Activated naive CD8-positive, alpha-beta T cell treated with anti-CD3 and anti-CD28 coated beads, Interleukin-2, amount 10 ng/mL, durations not matched to agents 7 days and 5 days (primary cell): ENCODE measurements around the gene VWDE. TPM values are rescaled to one million over a fixed set of nuclear protein-coding genes. Genes with fewer than 3 reads are reported as not detected.
"Not testable (repeated sequence)": the region's sequence is repeated elsewhere in the genome, so short reads cannot be mapped to it uniquely, and the experiment has no call there.

Source experiments
- ATAC-seq: fragments of 150-1000 bp; cut with Tn5 transposase; one replicate; pipeline ENCODE4 v1.10.0; 2021; ENCODE audit warnings: low read depth, moderate library complexity
- POLR2A ChIA-PET: fragments of 350-600 bp; sonication (Branson Sonifier 250); formaldehyde crosslinking; loops from one replicate; lab custom pipeline; 2021; ENCODE audit warnings: antibody characterized with exemption; lab: Charles Lee
- DNase-seq: peaks from one replicate; pipeline ENCODE4 v3.0.0; 2021
- H3K27ac Mint-ChIP-seq: one replicate; pipeline ENCODE4 v1.8.0; 2022; ENCODE audit warnings: mild to moderate bottlenecking, mixed read lengths
- H3K27me3 Mint-ChIP-seq: one replicate; pipeline ENCODE4 v1.8.0; 2022; ENCODE audit warnings: mild to moderate bottlenecking, moderate library complexity, mixed read lengths
- H3K36me3 Mint-ChIP-seq: one replicate; pipeline ENCODE4 v1.8.0; 2021; ENCODE audit warnings: mild to moderate bottlenecking, mixed read lengths
- H3K4me1 Mint-ChIP-seq: one replicate; pipeline ENCODE4 v1.8.0; 2021; ENCODE audit warnings: mixed read lengths
- H3K4me3 Mint-ChIP-seq: one replicate; pipeline ENCODE4 v1.8.0; 2022; ENCODE audit warnings: mild to moderate bottlenecking, moderate library complexity, mixed read lengths
- H3K9me3 Mint-ChIP-seq: one replicate; pipeline ENCODE4 v1.8.0; 2021; ENCODE audit warnings: mixed read lengths
- total RNA-seq, 2 experiments: library from RNA; stranded (reverse); gene quantifications; one replicate each; pipeline ENCODE4 v1.2.3, GENCODE V29; 2021

Gene VWDE
- total RNA-seq, 2 experiments from 2014 or later = 4.8 to 5.5 TPM

GRCh38 chr7:12422554-12423320 lies 19.1 kb upstream of the VWDE start:
- ATAC-seq (no peak), DNase-seq (no peak)
- H3K9me3 Mint-ChIP-seq = no peaks in the 10 kb centered on the region
- no peaks in the 10 kb centered on the region for H3K36me3 Mint-ChIP-seq
- H3K4me3 Mint-ChIP-seq = no peak overlapping the region
- no peak overlapping the region for H3K27ac Mint-ChIP-seq
- H3K4me1 Mint-ChIP-seq = no peaks in the 10 kb centered on the region
- POLR2A ChIA-PET = no interaction called here
- H3K27me3 Mint-ChIP-seq = peaks cover 6% of the 10 kb centered on the region

DNA sequence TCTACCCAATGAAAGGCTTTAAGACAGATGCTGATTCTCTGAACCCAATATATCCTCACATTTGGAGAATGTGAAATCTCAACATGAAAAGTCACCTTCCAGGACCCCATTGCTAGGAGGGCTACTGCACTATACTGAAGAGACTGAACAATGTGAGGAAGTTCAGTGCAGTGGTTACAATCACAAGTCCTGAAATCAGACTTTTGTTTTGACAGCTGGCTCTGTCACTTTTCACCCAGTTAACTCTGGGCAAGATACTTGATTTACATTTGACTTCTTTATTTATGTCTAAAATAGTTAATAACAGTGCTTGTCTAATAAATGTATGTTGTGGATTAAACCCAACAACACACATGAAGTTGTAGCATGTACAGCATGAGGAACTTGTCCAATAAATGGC lies 14.8 kb upstream of the VWDE start:
- Mint-ChIP-seq H3K27me3 (peaks cover 4% of the 10 kb centered on the region), H3K27ac (no peak overlapping the region), H3K36me3 (no peaks in the 10 kb centered on the region), H3K4me3 (no peak overlapping the region), H3K4me1 (no peaks in the 10 kb centered on the region), H3K9me3 (no peaks in the 10 kb centered on the region)
- POLR2A ChIA-PET = no interaction called here
- ATAC-seq (no peak), DNase-seq (no peak)

DNA sequence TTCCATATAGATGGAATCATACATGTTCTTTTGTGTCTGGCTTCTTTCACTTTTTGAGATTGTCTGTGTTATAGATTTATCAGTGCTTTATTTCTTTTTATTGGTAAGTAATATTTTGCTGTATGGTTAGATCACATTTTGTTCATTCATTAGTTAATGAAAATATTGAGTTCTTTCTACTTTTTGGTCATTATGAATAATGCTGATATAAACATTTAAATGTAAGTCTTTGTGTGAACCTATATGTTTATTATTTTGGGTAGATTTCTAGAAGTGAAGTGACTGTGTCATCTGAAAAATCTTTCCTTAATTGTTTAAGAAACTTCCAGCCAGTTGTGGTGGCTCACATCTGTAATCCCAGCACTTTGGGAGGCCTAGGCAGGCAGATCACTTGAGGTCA lies 11.4 kb upstream of the VWDE start:
- ATAC-seq = no peak

DNA sequence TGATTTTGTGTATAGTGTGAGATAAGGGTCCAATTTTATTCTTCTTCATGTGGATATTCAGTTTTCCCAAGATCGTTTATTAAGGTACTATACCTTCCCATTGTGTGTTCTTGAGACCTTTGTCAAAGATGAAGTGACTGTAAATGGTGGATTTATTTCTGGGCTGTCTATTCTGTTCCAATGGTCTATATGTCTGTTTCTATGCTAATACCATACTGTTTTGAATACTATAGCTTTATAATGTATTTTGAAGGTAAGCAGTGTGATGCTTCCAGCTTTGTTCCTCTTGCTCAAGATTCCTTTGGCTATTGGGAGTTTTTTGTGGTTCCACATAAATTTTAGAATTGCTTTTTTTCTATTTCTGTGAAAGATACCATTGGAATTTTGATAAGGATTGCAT lies 8.7 kb upstream of the VWDE start:
- POLR2A ChIA-PET = no interaction called here
- Mint-ChIP-seq H3K4me1 (peaks cover 2% of the 10 kb centered on the region), H3K9me3 (peaks cover 2% of the 10 kb centered on the region), H3K27me3 (peaks cover 4% of the 10 kb centered on the region), H3K36me3 (peaks cover under 1% of the 10 kb centered on the region), H3K4me3 (no peak overlapping the region), H3K27ac (no peak overlapping the region)
- DNase-seq (no peak), ATAC-seq (no peak)

More for the DNA sequence above, 11.4 kb upstream of the VWDE start:
- no peak overlapping the region for H3K27ac Mint-ChIP-seq
- H3K36me3 Mint-ChIP-seq = no peaks in the 10 kb centered on the region
- H3K9me3 Mint-ChIP-seq = no peaks in the 10 kb centered on the region
- no peaks in the 10 kb centered on the region for H3K4me1 Mint-ChIP-seq
- POLR2A ChIA-PET = no interaction called here
- DNase-seq = no peak
- H3K4me3 Mint-ChIP-seq = no peak overlapping the region
- peaks cover 7% of the 10 kb centered on the region for H3K27me3 Mint-ChIP-seq

GRCh38 chr7:12410523-12410922 lies 6.9 kb upstream of the VWDE start:
- POLR2A ChIA-PET = no interaction called here
- Mint-ChIP-seq H3K4me1 (peaks cover 4% of the 10 kb centered on the region), H3K27me3 (peaks cover 7% of the 10 kb centered on the region), H3K4me3 (no peak overlapping the region), H3K36me3 (peaks cover 2% of the 10 kb centered on the region), H3K27ac (no peak overlapping the region), H3K9me3 (peaks cover 3% of the 10 kb centered on the region)
- ATAC-seq (no peak), DNase-seq (no peak)

DNA sequence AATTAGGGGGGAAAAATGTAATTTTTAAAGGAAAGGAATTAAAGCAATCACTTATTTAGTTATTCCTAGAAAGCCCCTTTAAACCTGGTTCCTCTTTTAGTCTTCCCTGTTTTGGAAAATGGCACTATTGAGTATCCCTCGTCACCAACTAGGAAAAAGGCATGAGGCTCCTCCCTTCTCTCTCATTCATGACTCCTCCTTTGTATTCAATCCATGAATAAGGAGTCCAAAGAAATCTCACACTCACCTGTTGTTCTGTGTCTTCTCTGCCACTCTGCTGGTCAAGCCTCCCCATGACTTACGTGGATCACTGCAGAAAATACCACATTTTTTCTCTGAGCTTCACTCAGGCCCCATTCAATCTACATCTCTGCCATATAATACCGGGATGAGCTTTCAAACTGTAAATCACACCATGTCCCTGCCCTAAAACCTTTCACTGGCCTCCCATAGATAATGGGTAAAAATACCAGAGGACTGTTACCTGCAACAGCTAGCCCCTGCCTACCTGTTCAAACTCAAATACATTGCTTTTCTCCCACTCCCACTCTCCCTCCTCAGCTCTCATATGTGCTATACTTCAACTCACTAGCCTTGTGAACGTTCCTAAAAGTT lies 5.5 kb upstream of the VWDE start:
- no peak for DNase-seq
- peaks cover 3% of the 10 kb centered on the region for H3K9me3 Mint-ChIP-seq
- no peak overlapping the region for H3K27ac Mint-ChIP-seq
- H3K36me3 Mint-ChIP-seq = peaks cover 2% of the 10 kb centered on the region
- H3K4me1 Mint-ChIP-seq = peaks cover 8% of the 10 kb centered on the region
- ATAC-seq = no peak
- POLR2A ChIA-PET = no interaction called here
- no peak overlapping the region for H3K4me3 Mint-ChIP-seq
- peaks cover 7% of the 10 kb centered on the region for H3K27me3 Mint-ChIP-seq

GRCh38 chr7:12407652-12408051 lies 4.0 kb upstream of the VWDE start:
- H3K27me3 Mint-ChIP-seq, POLR2A ChIA-PET, H3K36me3 Mint-ChIP-seq, ATAC-seq, H3K27ac Mint-ChIP-seq, H3K9me3 Mint-ChIP-seq, DNase-seq, H3K4me3 Mint-ChIP-seq: not testable (repeated sequence)
- peaks cover 19% of the 10 kb centered on the region for H3K4me1 Mint-ChIP-seq

- H3K9me3 Mint-ChIP-seq = peaks cover 12% of the 10 kb centered on the region
- H3K27ac Mint-ChIP-seq = no peak overlapping the region
- ATAC-seq (no peak), DNase-seq (no peak)
- H3K4me3 Mint-ChIP-seq = peak overlapping the region; percentile 15
- POLR2A ChIA-PET = no interaction called here
- peaks cover 20% of the 10 kb centered on the region for H3K4me1 Mint-ChIP-seq
- H3K27me3 Mint-ChIP-seq = peaks cover 24% of the 10 kb centered on the region
- H3K36me3 Mint-ChIP-seq = peaks cover 5% of the 10 kb centered on the region
These were observed 1.3 kb downstream of the VWDE start for GRCh38 chr7:12402365-12402725.

DNA sequence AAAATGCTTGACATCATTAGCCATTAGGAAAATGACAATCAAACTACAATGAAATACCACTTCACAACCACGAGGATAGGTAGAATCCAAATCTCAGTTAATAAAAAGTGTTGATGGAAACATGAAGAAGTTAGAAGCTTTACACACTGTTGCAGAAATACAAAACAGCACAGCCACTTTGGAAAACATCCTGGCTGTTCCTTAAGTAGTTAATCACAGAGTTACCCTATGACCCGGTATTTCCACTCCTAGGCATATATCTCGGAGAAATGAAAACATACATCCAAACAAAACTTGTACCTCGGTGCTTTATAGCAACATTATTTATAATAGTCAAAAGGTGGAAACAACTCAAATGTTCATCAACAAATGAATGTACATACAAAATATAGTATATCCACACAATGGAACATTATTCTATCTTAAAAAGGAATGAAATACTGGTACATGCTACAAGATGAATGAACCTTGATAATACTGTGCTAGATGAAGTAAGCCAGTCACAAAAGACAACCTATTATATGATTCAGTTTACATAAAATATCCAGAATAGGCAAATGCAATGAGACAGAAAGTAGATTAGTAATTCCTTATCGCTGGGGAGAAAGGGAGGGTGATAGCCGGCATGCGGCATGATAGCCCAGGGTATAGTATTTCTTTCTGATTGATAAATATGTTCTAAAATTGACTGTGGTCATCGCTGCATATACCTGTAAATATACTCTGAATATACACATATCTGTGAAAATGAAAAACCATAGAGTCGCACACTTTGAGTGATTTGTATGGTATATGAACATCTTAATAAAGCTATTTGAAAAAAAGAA lies 1.9 kb downstream of the VWDE start:
- peaks cover 24% of the 10 kb centered on the region for H3K27me3 Mint-ChIP-seq
- peak overlapping the region; percentile 15 for H3K4me3 Mint-ChIP-seq
- peaks cover 6% of the 10 kb centered on the region for H3K36me3 Mint-ChIP-seq
- peaks cover 14% of the 10 kb centered on the region for H3K9me3 Mint-ChIP-seq
- H3K4me1 Mint-ChIP-seq = peaks cover 19% of the 10 kb centered on the region
- DNase-seq = no peak
- POLR2A ChIA-PET = no interaction called here
- no peak overlapping the region for H3K27ac Mint-ChIP-seq
- ATAC-seq = no peak

DNA sequence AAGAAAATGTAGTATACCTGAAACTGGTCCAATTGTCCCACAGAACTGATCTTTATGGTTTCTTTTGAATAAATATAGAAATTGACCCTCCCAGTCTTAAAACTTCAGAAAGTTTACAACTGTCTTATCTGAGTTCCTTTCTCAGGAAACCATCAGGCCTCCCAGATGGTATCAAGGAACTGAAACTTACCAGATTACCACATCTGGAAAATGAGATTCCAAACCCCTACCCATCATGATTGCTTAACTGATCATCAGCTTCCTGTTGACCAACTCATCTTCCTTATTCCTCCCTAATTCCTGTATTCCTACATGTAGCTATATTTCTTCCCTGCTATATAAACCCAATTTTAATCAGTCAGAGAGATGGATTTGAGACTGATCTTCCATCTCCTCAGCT lies 5.5 kb downstream of the VWDE start:
- Mint-ChIP-seq H3K4me1 (peaks cover 9% of the 10 kb centered on the region), H3K9me3 (peaks cover 14% of the 10 kb centered on the region), H3K27ac (no peak overlapping the region), H3K4me3 (no peak overlapping the region), H3K36me3 (peaks cover 6% of the 10 kb centered on the region), H3K27me3 (peaks cover 22% of the 10 kb centered on the region)
- DNase-seq (no peak), ATAC-seq (no peak)
- POLR2A ChIA-PET = no interaction called here

- no peak for DNase-seq
- peaks cover 4% of the 10 kb centered on the region for H3K4me1 Mint-ChIP-seq
- H3K36me3 Mint-ChIP-seq = peaks cover 6% of the 10 kb centered on the region
- peaks cover 14% of the 10 kb centered on the region for H3K9me3 Mint-ChIP-seq
- no peak overlapping the region for H3K4me3 Mint-ChIP-seq
- H3K27me3 Mint-ChIP-seq = peaks cover 22% of the 10 kb centered on the region
- POLR2A ChIA-PET = no interaction called here
- ATAC-seq = no peak
- no peak overlapping the region for H3K27ac Mint-ChIP-seq
These were observed 6.0 kb downstream of the VWDE start for GRCh38 chr7:12397671-12398070.

- Mint-ChIP-seq H3K27me3 (peaks cover 19% of the 10 kb centered on the region), H3K9me3 (peaks cover 14% of the 10 kb centered on the region)
- H3K36me3 Mint-ChIP-seq, ATAC-seq, POLR2A ChIA-PET, H3K4me3 Mint-ChIP-seq, H3K4me1 Mint-ChIP-seq, H3K27ac Mint-ChIP-seq, DNase-seq: not testable (repeated sequence)
These were observed 7.0 kb downstream of the VWDE start for GRCh38 chr7:12396670-12397069.

DNA sequence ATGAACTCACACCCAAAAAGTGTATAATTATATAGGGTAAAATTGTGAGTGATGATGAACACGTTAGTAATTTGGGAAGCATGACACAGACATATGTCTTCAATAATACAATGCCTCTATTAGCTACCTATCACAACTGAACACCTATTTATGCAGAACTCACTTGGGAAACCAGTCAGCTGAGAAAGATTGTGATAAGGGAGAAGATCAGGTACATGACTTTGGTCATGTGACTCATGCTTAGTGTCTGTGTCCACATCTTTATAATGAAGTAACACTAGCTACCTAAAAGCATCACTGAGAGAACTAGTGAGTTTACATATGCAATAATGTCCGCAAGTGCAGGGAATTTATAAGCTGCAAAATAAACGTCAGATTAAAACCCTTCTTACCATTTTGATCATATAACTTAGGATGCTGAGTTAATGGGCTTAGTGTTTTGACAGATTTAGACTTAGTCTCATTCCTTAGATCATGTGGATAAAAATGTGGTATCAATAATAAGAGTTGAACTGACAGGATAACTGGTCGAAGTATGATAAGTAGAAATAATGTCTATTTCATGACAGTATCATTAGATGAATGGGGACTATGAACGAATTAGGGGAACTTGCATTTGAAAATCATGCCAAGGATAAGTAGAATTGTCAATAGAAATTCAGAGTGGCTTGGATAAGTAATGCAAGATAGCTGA lies 11.6 kb downstream of the VWDE start:
- H3K36me3 Mint-ChIP-seq = peaks cover under 1% of the 10 kb centered on the region
- peaks cover 1% of the 10 kb centered on the region for H3K9me3 Mint-ChIP-seq
- DNase-seq (no peak), ATAC-seq (no peak)
- no peak overlapping the region for H3K27ac Mint-ChIP-seq
- peaks cover 2% of the 10 kb centered on the region for H3K27me3 Mint-ChIP-seq
- H3K4me3 Mint-ChIP-seq = no peak overlapping the region
- POLR2A ChIA-PET = no interaction called here
- H3K4me1 Mint-ChIP-seq = no peaks in the 10 kb centered on the region
